ENCODE measurements around the gene TMEM208.

TMEM208 gene

DNA sequence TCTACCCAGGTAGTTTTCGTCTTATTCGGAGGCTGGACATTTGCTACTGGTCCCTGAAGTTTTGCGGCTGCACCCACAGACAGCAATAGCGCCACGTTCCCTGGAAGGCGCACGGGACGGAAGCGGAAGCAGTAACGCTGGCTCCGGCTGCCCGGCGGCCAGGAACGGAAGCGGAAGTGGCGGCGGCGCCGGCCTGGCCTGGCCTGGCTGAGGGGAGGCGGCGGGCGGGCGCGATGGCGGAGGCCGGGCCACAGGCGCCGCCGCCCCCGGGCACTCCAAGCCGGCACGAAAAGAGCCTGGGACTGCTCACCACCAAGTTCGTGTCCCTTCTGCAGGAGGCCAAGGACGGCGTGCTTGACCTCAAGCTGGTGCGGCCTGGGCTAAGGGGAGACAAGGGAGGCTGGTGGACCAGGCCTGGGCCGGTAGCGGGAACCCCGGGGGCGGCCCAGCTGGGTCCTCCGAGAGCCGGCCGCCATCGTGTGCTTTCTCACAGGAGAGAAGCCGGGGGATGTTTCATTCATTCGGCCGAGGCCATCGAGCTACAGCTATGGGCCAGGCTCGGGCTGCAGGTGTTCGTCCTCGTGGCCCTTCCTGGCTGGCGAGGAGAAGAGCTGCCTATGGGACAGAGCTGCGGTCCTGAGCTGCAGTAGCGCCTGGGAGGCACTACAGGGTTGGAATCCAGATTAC is 34.8 kb upstream of the TMEM208 start, which contains the start of gene E2F4:
Gene E2F4 (plus strand): TSS at position 161 of the 687 bp plus-strand sequence. CDS start 73 bp downstream, at position 234.
- DNase-seq: peak; percentile 47

DNA sequence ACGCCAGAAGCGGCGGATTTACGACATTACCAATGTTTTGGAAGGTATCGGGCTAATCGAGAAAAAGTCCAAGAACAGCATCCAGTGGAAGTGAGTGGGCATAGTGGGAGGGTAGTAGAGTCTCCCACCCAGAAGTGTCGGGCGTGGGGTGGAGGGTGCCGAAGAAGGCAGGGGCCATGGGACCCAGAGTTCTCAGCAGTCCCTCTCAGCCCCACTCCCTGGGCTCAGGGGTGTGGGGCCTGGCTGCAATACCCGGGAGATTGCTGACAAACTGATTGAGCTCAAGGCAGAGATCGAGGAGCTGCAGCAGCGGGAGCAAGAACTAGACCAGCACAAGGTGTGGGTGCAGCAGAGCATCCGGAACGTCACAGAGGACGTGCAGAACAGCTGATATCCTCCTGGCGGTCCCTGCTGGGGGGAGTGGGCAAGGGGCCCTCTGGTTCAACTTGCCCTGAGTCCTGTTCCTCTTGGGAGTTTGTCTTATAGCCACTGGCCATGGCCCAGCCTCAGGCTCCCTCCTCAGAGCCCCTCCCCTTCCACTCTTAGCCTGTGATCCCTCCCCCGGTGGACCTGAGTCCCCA is 34.1 kb upstream of the TMEM208 start:
- DNase-seq: no peak

DNA sequence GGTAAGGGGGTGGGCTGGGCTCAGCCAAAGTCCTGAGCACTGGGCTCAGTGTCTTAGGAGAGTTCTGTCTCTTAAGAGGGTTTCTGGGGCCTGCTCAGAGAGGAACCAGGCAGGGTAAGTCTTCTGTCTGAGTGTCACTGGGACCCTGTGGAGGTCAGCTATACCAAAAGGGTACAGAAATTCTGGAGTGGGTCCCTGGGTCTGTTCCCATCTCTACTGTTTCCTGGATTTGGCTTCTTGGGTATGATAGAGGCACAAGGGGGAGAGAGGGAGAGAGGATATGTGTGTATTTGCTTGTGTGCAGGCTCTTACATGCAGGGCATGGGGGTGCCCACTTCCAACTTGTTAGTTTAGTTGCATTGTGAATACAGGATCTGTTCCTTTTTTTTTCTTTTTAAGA is 33.4 kb upstream of the TMEM208 start:
- DNase-seq: no peak

DNA sequence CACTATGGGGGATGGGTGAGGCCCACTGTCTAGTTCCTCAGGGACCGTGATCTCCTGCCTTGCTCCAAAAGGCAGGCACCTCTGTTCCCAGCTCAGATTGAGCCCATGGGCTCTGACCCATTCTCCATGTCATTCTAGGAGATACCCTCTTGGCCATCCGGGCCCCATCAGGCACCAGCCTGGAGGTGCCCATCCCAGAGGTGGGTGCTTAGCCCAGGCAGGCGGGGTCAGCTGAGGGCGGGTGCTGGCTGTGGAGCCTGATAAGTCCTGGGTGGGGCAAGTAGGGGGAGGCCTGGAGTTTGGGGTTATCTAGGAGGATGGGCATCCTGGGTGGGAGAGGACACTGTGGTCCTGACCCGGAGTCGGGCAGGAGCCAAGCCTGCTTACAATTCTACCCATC is 32.7 kb upstream of the TMEM208 start:
- DNase-seq: no peak

DNA sequence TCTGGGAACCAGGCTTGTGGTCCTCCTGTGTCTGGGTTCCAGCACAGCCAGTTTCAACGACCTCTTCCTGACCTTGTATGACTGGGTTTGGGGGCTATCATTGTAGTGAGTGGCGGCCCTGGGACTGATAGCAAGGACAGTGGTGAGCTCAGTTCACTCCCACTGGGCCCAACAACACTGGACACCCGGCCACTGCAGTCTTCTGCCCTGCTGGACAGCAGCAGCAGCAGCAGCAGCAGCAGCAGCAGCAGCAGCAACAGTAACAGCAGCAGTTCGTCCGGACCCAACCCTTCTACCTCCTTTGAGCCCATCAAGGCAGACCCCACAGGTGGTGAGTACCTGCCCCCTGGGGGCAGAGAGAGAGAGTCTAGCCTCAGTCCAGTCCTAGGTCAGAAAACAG is 31.3 kb upstream of the TMEM208 start:
- DNase-seq: no peak

DNA sequence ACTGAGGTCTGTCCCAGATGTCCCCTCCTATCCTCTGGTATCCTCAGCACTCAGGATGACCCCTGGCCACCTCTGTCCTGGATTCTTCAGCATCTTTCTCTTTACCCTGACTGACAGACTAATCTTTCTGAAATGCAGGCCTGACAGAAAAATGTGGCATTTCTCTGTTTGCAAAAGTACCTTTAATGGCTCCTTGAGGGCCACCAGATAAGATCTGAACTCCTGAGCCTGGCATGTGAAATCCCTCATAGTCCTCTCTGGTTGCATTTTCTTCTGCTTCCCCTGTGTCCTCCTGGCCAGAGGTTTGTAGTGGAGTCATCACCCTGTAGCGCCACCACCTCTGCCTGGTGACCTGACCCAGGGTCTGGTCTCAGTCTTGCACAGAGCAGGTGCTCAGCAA is 30.0 kb upstream of the TMEM208 start:
- DNase-seq: no peak

DNA sequence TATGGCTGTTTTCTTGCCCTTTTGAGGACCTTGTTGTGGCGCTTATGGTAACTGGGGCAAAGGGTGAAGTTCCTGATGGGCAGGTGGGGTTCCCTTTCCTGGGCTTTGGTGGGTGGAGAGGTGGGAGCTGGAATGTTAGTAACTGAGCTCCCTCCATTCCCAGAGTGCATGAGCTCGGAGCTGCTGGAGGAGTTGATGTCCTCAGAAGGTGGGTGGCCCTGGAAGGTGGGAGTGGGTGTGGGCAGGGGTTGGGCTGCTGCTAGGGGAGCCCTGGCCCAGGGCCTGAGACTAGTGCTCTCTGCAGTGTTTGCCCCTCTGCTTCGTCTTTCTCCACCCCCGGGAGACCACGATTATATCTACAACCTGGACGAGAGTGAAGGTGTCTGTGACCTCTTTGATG is 29.2 kb upstream of the TMEM208 start:
- DNase-seq: no peak

DNA sequence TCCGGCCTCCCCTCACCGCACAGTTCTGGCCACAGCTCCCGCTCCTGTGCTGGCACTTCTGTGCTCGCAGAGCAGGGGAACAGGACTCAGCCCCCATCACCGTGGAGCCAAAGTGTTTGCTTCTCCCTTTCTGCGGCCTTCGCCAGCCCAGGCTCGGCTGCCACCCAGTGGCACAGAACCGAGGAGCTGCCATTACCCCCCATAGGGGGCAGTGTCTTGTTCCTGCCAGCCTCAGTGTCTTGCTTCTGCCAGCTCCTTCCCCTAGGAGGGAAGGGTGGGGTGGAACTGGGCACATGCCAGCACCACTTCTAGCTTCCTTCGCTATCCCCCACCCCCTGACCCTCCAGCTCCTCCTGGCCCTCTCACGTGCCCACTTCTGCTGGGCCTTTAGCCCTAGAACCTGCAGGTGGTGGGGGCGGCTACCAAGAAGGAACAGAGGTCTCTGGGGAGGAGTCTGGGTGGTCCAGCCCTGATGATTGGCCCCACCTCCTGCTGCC is 28.6 kb upstream of the TMEM208 start:
- no peak for DNase-seq

DNA sequence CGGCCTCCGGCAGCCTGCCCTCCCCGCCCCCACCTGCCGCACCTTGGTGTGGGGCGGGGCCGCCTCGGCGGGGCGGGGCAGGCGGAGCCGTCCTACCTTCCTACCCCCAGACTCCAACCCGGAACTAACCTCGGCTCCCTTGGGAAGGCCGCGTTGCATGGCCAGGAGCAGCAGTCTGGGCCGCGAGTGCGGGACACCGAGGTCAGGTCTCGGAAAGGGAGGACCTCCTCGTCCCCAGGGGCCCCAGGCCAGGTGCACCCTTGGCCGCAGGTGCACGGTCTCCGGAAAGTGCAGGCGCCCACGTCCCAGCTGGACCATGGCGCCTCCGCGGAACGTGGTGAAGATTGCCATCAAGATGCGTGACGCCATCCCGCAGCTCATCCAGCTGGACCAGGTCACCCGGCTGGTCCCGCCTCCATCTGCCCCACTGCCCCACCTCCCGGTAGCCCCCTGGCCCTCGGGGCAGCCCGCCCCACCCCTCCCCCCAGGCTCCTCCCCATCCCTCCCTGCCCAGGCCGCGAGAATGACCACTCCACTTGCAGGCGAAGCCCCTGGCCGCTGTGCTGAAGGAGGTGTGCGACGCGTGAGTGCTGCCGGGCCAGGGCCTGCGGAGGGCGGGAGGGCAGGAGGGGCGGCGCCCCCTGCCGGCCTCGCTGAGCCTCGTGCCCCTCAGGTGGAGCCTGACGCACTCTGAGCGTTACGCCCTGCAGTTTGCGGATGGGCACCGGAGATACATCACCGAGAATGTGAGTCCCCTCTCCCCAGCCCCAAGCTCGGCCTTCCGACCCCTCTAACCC is 27.7 kb upstream of the TMEM208 start, which contains the start of gene ELMO3:
Gene ELMO3 (plus strand): TSS at position 121 of the 797 bp plus-strand sequence. CDS start 196 bp downstream, at position 317.
- DNase-seq: no peak

DNA sequence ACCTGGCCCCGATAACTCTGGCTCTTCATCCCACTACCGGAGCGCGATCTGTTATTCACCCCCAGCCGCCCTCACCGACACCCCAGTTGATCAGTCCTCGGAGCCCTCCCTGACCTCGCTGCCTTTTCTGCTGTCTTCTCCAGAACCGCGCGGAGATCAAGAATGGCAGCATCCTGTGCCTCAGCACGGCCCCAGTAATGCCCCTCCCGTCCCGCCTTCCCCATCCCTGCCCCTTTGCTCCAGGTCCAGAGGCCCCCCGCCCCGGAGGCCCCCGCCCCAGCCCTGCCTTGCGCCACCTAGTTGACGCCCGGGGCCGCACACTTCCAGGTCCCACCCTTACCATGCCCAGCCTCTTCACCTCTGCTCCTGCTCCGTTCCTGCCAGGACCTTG is 27.1 kb upstream of the TMEM208 start:
- DNase-seq: no peak

DNA sequence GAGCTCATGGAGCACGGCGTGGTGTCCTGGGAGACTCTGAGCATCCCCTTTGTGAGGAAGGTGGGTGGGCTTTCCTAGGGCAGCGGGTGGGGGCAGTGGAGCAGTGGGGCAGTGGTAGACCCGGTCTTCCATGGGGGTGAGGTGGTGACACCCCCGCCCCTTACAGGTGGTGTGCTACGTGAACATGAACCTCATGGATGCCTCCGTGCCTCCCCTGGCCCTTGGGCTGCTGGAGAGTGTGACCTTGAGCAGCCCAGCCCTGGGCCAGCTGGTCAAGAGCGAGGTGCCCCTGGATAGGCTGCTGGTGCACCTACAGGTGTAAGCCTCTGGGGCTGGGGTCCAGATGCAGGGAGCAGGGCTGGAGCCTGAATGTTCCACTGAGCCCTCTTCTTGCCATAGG is 26.4 kb upstream of the TMEM208 start:
- DNase-seq: no peak

DNA sequence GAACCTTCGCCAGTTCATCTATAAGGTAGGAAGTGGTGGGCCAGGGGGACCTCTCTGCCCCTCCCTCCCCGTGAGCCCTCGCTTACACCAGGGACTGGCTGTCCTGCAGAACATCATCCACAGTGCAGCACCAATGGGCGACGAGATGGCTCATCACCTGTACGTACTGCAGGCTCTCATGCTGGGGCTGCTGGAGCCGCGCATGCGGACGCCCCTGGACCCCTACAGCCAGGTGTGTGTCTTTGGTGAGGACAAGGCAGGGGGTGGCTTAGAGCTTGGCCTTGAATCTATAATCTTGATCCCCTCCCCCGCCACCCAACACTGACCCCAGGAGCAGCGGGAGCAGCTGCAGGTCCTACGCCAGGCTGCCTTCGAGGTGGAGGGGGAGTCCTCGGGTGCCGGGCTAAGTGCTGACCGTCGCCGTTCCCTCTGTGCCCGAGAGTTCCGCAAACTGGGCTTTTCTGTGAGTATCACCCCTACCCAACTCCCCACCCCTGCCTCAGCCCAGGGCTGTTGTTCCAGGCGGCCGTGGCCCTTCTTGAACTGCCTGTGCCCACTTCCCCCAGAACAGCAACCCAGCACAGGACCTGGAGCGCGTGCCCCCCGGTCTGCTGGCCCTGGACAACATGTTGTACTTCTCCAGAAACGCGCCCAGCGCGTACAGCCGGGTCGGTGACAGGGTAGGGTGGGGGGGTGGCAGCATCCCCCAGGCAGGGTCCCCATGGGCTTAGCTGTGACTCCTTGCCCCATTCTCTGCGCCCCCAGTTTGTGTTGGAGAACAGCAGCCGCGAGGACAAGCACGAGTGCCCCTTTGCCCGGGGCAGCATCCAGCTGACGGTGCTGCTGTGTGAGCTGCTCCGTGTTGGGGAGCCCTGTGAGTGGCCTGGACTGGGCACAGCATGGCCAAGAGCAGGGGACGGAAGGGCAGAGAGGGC is 25.3 kb upstream of the TMEM208 start:
- DNase-seq: no peak

DNA sequence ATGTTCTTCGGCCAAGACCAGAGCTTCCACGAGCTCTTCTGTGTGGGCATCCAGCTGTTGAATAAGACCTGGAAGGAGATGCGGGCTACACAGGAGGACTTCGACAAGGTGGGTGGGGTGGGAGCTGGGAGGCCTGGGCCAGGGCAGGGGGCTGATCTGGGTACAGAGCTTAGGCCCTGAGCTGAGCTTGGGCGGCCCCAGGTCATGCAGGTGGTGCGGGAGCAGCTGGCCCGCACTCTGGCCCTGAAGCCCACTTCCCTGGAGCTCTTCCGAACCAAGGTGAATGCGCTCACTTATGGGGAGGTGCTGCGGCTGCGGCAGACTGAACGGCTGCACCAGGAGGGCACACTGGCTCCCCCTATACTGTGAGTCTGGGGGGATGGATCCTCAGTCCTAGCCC is 24.5 kb upstream of the TMEM208 start:
- no peak for DNase-seq

DNA sequence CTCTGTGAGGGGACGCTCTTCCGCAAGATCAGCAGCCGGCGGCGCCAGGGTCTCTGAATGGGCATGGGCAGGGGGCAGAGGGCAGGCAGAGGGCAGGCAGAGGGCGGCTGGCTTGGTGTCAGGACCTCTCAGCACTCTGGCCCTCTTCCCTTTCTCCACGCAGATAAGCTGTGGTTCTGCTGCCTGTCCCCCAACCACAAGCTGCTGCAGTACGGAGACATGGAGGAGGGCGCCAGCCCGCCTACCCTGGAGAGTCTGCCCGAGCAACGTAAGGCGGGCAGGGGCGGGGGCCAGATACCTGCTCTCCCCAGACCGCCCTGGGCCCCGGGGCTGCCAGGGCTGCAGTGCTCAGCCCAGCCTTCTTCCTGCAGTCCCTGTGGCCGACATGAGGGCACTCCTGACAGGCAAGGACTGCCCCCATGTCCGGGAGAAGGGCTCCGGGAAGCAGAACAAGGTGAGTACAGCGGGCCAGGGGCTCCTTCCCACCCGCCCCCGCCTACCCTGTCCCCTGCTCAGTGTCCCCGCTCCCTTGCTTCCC is 23.9 kb upstream of the TMEM208 start:
- no peak for DNase-seq

DNA sequence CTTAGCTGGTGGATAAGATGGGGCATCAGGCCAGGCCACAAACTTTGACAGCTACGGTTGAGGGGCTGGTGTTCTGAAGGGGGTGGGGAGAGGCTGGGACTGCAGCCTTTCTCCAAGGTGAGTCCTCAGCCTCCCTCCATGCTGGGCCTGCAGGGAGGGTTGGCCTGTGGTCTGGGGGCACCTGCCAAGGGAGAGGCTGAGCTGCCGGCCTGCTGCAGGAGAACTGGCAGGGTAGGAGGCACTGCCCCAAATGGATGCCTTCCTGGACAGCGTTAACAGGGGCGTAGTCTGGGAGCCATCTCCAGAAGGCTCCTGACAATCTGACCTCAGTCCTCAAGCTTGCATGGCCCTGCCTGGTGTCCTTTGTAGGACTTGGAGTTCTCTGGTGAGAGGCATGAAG is 22.9 kb upstream of the TMEM208 start:
- DNase-seq: no peak

DNA sequence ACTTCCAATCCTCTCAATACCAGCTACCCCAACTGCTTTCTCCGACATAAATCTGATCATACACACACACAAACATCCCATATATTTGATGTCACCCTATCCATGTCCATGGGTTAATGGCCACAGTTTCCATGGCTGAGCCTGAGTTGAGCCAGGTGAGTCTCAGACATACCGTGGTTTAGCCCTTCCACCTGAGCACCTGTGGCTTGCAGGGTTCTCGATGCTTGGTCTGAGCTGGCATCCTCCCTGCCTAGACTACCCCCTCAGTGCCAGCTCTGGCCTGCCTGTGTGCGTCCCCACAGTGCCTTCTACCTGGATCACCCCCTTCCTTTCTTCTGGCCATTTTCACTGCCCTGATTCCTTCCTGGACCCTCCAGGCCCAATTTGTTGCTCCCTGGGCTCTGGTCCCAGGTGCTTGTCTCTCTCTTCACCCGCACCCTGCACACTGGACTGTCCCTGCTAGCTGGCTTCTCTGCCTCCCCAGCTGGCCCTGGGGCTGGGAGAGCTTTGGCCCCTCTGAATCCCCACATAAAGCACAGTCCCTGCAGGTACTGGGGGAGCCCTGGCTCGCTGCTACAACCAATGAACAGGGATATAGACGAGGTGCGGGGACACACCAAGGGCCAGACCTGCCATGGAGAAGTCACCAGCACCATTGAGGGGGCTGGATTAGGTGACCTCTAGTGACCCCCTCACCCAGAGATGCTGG is 20.6 kb upstream of the TMEM208 start:
- DNase-seq: no peak

DNA sequence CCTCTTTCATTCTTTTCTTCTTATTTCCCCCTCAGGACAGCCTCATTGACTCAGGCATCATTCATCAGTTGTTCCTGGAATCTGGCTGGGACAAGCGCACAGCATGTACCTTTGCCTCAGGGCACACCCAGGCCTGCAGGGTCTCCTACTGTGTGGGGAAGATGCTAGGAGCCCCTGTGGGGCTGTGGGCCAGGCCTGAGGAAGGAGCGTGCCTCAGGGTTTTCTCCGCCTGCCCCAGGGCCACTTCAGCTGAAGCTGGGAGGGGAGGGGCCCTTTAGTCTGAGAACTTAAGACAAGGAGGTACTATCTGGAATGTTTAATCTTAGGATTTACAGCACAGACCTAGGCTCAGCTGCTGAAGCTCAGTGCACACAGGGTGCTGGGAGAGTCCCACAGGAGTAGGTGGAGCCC is 20.1 kb upstream of the TMEM208 start:
- no peak for DNase-seq

DNA sequence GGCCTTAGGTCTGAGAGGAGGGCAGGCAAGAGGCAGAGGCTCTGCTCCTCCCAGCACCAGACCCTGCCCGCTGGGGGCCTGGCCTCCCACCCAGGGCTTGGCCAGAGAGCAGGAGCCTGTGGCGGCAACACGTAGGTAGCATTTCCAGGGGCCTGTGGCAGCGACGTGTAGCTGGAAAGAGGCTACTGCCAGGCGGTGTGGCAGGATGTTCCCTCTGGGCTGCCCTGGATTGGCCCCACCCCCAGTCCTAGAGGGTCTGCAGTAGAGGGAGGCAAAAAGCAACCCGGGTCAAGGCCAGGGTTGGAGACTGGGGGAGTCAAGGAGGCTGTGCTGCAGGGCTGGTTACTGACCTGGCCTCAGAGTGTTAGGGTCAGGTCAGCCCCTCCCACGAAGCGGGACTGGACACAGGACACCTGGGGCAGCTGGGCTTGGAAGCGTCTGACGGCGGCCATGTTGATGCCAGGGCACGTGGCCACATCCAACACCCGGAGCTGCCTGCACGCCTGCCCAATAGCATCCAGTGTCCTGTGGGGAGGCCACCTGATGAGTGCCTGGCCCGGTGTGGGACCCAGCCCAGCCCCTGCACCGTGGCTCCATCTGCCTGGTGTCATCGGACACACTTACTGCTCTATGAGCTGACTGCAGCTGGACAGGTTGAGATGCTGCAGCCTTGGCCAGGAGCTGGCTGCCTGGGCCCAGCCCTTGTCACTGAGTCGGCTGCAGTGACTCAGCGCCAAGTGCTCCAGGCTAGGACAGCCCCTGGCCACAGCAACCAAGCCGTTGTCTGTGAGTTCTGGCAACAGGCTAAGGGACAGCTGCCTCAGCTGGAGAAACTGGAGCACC is 19.5 kb upstream of the TMEM208 start:
- no peak for DNase-seq

DNA sequence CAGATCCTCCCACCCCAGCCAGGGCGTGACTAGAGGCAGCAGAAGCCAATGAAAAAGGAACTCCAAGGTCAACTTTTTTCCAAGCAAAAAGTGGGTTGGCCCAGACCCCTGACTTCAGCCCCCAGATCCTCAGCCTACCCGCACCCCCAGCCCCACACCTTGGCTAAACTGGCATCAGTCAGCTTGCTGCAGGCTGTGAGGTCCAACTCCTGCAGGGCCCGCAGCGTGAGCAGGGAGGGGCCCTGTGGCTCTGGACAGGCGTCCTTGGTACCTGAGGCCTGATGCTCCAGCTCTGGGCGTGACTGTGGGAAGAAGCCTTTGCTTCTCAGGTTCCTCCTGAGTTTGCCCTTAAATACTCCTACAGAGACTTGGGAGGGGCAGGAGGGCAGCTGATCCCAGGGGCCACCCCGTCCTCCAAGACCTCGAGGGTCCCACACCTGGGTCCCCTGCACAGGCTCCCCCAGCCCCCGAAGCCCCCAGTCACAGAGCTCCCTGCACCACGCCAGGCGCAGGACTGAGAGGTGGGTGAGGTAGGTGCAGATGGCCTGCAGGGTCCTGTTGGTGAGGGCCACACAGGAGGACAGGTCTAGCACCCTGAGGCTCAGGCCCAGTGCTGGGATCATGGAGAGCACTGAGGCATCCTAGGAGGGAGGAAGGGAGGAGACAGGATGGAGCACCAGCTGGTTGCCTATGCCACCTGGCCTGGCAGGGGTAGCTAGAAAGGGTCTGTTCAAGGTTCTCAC is 18.6 kb upstream of the TMEM208 start:
- no peak for DNase-seq

DNA sequence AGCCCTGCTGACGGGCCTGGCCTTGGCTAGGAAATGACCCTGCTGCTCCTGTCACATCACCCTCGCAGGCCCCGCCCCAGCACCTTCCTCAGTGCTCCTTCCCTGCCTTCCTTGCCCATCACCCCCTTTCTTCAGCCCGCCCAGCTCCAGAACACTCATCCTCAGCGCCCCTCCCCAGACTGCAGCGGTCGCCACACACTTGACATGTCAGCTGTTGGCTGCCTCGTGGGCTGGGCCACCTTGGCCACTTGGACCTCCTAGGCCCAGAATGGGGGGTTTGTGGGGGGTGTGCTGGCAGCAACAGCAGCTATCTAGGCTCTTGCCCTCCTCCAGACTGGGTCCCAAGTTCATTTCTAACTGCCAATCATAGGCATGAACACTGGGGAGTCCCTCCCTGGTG is 17.4 kb upstream of the TMEM208 start:
- no peak for DNase-seq
